Stimulated activated CD4-positive, alpha-beta T cell treated with anti-CD3 and anti-CD28 coated beads, Interleukin-12 subunit alpha, Interleukin-12 subunit beta, amount 100 ng/mL, for 4 hours (primary cell): ENCODE results near the gene ZIC5.
"Not testable (repeated sequence)": the region's sequence is repeated elsewhere in the genome, so short reads cannot be mapped to it uniquely, and the experiment has no call there.

ENCODE experiments used
- DNase-seq: peaks from one replicate; pipeline ENCODE4 v3.0.0-alpha.2; 2020

The ZIC5 gene

DNA sequence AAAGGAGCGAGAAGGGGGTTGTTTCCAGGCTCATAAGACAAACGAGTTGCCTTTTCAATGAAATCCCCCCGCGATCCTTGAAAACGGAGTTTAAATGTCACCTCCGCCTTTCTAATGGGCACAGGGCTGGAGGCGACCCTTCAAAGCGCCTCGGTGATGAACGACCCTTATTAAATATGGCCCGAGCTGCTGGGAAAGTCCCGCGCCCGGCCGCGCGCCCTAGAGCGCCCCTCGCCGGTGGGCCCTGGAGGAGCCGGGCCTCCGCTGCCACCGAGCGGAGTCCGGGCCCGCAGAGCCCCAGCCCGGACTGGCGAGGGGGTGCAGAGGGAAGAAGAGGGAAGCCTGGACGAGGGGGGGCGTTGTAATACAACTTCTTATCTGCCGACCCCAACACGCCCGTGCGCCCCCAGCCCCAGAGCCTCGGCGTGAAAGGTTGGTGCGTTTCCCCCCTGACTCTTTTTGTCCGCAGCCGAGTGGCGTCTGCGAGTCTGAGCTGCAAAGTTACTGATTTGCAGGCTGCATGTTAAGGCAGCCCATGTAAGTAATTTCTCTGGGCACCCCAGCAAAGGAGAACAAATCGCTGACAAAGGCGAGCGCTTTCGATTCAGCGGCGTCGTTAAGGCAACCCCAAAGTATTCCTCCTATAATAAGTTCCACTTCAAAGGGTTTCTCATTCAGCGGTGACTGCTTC lies 11.9 kb downstream of the ZIC5 start:
- no peak for DNase-seq

DNA sequence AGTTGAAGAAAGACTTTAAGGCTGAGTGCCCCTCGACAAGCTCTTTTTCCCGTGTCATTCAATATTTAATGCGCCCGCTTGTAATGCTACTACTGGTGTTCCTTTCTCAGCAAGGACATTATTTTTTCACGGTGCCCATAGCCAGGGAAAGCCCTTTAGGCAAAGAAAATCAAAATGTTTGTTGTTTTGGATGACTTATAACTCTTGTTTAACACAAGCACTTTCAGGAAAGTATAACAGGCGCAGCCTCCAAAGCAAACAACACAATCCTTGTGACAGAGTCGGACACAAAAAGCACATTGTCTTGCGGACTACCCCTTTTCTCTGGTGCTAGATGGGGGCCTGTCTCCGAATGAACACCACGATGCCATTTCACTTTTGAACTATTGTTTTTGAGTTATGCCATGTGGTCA lies 12.4 kb downstream of the ZIC5 start:
- no peak for DNase-seq

GRCh38 chr13:99958406-99959126 lies 13.0 kb downstream of the ZIC5 start:
- DNase-seq: no peak

- DNase-seq: no peak
These were observed 14.9 kb downstream of the ZIC5 start for GRCh38 chr13:99956473-99957349.

DNA sequence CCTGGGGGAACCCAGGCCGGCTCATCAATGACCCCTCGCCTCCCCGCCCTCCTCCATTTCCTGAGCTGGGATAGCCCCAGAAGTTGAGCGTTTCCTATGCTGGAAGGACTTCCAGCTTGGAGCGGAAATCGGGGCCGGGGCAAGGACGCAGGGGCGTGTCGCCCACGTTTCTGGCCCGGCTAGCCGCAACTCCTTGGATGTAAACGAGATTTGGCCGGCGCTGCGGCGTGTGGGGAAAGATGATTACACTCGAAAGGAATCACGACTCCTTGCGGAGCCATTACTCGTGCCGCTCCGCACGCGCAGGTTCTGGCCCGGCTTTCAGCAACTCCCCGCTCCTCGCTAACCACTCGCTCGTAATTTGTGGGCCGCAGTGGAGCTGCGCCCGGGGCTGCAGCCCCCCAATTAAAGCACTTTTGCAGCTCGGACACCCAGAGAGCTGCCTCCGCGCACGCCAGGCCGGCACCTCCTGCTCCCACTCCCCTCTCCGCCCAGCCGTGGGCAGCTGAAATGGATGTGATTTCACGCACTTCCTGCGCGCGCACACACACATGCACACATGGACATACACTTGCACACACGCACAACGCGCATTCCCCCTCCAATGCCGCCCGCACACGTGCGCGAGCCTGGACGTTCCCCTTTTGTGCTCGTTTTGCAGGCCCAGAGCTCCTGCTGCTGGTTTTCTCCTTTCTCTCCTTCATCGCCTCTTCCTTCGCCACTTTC lies 15.7 kb downstream of the ZIC5 start:
- no peak for DNase-seq

- no peak for DNase-seq
These were observed 16.3 kb downstream of the ZIC5 start for GRCh38 chr13:99955107-99955746.

DNA sequence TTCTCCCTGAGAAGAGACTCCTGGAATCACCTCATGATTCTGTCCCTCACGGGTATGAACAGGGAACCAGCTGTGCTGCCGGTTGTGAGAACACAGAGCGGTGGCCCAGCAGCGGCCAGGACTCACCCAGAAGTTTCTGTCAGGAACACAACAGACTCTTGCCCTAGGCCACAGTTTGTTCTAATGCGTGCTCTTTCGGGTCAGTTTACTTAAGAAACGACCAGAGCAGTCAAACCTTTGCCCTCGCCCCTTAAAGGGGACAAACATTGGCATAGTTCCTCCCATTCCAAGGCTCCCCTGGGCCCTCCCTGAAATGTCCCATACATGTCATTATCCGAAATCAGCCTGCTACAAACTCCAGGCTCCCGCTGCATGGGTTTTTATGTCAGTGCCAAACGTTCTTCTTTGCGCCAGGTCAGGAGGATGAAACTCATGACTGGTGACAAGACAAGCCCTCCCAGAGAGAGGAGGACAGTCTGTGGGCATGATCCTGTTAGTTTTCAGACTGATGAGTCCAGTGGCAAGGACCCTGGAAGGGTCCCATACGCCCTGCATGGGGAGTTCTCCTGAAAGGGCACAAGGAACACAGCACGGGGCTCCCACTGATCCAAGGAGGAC lies 18.3 kb downstream of the ZIC5 start:
- no peak for DNase-seq

DNA sequence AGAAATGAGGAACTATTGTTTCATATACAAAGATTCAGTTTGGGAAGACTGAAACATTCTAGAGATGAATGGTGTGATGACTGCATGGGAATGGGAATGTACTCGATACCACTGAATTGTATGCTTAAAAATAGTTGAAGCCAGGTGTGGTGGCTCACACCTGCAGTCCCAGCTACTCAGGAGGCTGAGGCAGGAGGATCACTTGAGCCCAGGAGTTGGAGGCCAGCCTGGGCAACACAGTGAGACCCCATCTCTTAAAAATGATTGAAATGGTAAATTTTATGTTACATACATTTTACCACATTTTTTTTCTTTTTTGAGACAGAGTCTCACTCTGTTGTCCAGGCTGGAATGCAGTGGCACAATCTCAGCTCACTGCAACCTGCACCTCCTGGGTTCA lies 19.9 kb downstream of the ZIC5 start:
- not testable (repeated sequence) for DNase-seq

GRCh38 chr13:99949679-99950413 lies 21.7 kb downstream of the ZIC5 start:
- DNase-seq: no peak

DNA sequence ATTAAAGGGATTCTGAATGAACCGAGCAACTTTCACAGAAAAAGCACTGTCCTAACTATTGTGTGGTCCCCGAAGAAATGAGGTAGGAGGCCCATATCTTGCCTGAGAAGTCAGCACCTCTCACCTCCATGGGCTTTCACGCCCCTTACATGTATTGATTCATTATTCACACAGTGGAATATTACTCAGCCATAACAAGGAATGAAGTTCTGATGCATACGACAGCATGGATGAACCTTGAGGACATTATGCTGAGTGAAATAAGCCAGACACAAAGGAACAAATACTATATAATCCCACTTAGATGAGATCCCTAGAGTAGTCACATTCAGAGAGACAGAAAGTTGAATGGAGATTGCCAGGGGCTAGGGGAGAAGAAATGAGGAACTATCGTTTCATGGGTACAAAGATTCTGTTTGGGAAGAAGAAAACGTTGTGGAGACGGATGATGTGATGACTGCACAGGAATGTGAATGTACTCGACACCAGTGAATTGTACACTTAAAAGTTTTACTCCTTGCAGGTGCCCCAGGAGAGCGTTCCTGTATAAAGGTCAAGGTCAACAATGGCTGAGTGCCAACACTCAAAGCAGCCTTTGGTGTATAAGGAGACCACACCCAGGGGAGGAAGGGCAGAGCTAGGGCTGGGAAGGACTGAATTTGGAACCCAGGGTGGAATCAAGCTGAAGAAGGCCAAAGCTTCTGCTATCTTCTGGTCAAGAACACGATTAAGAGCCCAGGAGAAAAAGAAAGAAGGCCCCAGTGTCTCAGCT lies 22.5 kb downstream of the ZIC5 start:
- no peak for DNase-seq

GRCh38 chr13:99948411-99948810 lies 23.2 kb downstream of the ZIC5 start:
- no peak for DNase-seq

- no peak for DNase-seq
These were observed 23.9 kb downstream of the ZIC5 start for GRCh38 chr13:99947666-99948065.

DNA sequence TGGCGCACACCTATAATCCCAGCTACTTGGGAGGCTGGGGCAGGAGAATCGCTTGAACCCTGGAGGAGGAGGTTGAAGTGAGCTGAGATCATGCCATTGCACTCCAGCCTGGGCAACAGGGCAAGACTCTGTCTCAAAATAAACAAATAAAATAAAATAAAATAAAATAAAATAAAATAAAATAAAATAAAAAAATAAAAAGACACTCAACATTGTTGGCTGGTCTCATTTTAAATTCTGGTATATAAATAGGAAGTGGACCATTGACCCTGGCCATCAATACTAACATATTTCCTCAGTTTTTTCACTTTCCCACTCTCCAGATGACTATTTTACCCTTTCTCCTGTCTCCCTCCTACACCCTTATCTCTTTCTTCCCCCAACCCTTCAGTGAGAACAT lies 26.1 kb downstream of the ZIC5 start:
- DNase-seq: not testable (repeated sequence)

DNA sequence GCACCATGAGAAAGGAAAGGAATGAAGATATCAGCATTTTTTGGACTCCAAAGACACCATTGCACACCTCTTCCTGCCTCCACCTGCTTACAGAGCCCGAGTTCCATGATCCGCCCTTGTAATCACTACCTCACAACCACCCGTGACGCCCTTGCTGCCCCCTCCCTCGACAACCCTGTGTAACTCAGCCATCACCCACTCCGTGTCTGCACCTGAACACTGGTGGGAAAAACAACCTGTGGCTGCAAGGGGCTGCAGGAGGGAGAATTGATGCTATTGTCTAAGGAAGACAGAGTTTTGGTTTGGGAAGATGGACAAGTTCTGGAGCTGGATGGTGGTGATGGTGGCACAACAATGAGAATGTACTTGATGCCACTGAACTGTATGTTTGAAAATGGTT lies 27.0 kb downstream of the ZIC5 start:
- no peak for DNase-seq

DNA sequence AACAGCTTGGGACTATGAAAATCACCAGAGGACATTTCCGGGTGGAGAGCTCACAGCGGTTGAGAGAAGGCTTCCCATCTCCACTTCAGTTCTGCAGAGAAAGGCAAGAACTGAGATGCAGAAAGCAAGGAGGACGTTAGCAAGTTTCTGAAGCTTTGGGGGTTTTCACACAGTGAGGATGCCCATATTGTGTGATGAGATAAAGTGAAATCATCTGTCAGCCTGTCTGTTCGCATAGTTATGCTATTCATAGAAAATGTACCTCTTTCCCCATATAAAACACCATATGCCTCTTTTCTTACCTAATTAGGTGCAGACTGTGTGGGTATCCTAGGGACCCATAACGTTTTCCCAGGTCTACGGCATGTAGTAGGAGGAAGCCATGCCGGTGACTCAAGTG lies 27.5 kb downstream of the ZIC5 start:
- no peak for DNase-seq

GRCh38 chr13:99941911-99942310 lies 29.7 kb downstream of the ZIC5 start:
- DNase-seq: no peak

DNA sequence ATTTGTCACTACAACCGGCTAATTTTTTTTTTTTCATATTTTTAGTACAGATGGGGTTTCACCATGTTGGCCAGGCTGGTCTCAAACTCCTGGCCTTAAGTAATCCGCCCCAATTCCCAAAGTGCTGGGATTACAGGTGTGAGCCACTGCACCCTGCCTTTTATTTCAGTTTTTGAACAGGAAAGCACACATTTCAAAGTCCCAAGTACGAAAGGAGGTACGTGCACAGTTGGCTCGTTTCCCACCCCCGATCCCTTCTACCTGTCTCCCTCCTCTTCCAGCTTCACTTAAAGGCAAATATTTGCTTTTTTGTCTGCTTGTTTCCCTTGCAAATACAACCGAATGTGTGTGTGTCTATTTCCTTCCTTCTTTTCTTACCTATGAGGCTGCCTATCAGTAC lies 30.5 kb downstream of the ZIC5 start:
- no peak for DNase-seq

DNA sequence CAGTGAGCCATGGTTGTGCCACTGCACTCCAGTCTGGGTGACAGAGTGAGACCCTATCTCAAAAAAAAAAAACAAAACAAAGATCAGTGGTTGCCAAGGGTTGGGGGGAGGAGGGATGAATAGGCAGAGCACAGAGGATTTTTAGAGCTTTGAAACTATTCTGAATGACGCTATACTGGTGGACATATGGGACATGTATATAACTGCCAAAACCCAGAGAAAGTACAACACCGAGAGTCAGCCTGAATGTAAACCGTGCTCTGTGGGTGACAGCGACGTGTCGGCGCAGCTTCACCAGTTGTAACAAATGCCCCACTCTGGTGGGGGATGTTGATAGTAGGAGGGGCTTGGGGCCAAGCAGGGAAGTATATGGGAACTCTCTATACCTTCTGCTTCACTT lies 32.9 kb downstream of the ZIC5 start:
- no peak for DNase-seq

DNA sequence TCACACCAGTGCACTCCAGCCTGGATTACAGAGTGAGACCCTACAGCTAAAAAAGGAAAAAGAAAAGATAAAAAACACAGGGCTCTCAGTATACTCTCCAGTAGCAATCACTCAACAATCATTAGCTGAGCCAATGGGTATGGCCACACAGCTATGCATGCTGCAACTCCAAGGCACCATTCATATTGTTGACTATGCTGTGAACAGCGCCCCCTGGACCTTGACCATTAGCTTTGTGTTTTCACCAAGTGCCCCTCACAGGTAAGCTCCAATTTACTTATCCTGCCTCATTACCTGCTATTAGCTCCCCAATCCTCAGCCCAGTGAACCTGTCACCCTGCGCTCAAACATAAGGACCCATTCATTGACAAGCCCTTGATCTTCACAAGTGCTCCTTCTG lies 35.8 kb downstream of the ZIC5 start:
- DNase-seq: no peak

GRCh38 chr13:99932912-99933311 lies 38.7 kb downstream of the ZIC5 start:
- DNase-seq: no peak

DNA sequence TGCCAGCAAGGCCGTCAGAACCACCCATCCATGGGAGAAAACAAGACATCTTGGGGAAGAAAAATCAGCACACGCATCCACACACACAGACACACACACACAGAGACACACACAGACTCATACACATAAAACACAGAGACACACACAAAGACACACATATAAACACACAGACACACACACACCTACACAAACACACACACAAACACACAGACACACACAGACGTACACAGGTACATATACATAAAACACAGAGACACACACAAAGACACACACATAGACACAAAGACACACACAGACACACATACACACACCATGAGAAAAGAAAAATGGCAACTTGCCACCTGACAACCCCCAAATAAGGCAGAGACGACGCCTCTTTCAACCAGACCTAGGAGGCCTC lies 40.6 kb downstream of the ZIC5 start:
- DNase-seq: no peak
